Naive thymus-derived CD4-positive, alpha-beta T cell (primary cell): ENCODE measurements around the gene TTC39A. TPM values are rescaled to one million over a fixed set of nuclear protein-coding genes. Genes with fewer than 3 reads are reported as not detected.
"Not testable (repeated sequence)": the region's sequence is repeated elsewhere in the genome, so short reads cannot be mapped to it uniquely, and the experiment has no call there.

Experiments
- ATAC-seq: fragments of 150-1000 bp; cut with Tn5 transposase; 2 replicates; pipeline ENCODE4 v1.10.0; 2021; ENCODE audit warnings: mild to moderate bottlenecking, moderate library complexity
- CTCF ChIA-PET: fragments of 350-600 bp; sonication (Branson Sonifier 250); formaldehyde crosslinking; loops from one replicate; lab custom pipeline; 2021; ENCODE audit warnings: antibody characterized with exemption; lab: Charles Lee
- POLR2A ChIA-PET: fragments of 350-600 bp; sonication (Branson Sonifier 250); formaldehyde crosslinking; loops from one replicate; lab custom pipeline; 2021; ENCODE audit warnings: antibody characterized with exemption, inconsistent platforms; lab: Charles Lee
- DNase-seq, 9 donors: peaks; one replicate each; pipeline versions ENCODE4 v3.0.0 to v3.0.0-alpha.2; 2020 to 2022; ENCODE audit warnings: mixed read lengths in 1 of 9
- H3K27ac ChIP-seq: one replicate; pipeline ENCODE4 v1.7.0; 2013; ENCODE audit warnings: mild to moderate bottlenecking, low read depth, low read length, moderate library complexity
- H3K27me3 ChIP-seq, 2 donors: one replicate each; pipeline ENCODE4 v1.7.0; 2013; ENCODE audit warnings: low read length in 2 of 2, mild to moderate bottlenecking in 2 of 2, moderate library complexity in 2 of 2; ENCODE audit not compliant: control insufficient read depth in 2 of 2, insufficient read depth in 2 of 2
- H3K36me3 ChIP-seq, 3 experiments: 1 replicate in 2 of 3; 2 replicates in 1 of 3; pipeline ENCODE4 v1.7.0; 2013; ENCODE audit warnings: low read length in 3 of 3, mild to moderate bottlenecking in 3 of 3, moderate library complexity in 1 of 3; ENCODE audit not compliant: insufficient read depth in 3 of 3, control insufficient read depth in 2 of 3
- H3K4me1 ChIP-seq, 2 donors: one replicate each; pipeline ENCODE4 v1.7.0; 2013; ENCODE audit warnings: low read length in 2 of 2, mild to moderate bottlenecking in 2 of 2, moderate library complexity in 1 of 2; ENCODE audit not compliant: control insufficient read depth in 2 of 2, insufficient read depth in 2 of 2
- H3K4me3 ChIP-seq: 2 replicates; pipeline ENCODE4 v1.7.0; 2013; ENCODE audit warnings: mild to moderate bottlenecking, low read length
- H3K9me3 ChIP-seq, 3 experiments: 1 replicate in 2 of 3; 2 replicates in 1 of 3; pipeline ENCODE4 v1.7.0; 2013; ENCODE audit warnings: low read length in 3 of 3; ENCODE audit not compliant: control insufficient read depth in 2 of 3
- H3K27ac Mint-ChIP-seq, 9 donors: one replicate each; pipeline ENCODE4 v1.8.0; 2020 to 2022; ENCODE audit warnings: mixed read lengths in 9 of 9, mild to moderate bottlenecking in 8 of 9, moderate library complexity in 5 of 9, inconsistent platforms in 2 of 9
- H3K27me3 Mint-ChIP-seq, 5 donors: one replicate each; pipeline ENCODE4 v1.8.0; 2021 to 2022; ENCODE audit warnings: mixed read lengths in 5 of 5, mild to moderate bottlenecking in 1 of 5
- H3K36me3 Mint-ChIP-seq, 5 donors: one replicate each; pipeline ENCODE4 v1.8.0; 2020 to 2022; ENCODE audit warnings: mixed read lengths in 5 of 5, mild to moderate bottlenecking in 3 of 5, inconsistent platforms in 1 of 5
- H3K4me1 Mint-ChIP-seq, 7 donors: one replicate each; pipeline ENCODE4 v1.8.0; 2020 to 2022; ENCODE audit warnings: mixed read lengths in 7 of 7, mild to moderate bottlenecking in 3 of 7, inconsistent platforms in 1 of 7
- H3K4me3 Mint-ChIP-seq, 10 donors: one replicate each; pipeline ENCODE4 v1.8.0; 2020 to 2022; ENCODE audit warnings: mild to moderate bottlenecking in 10 of 10, mixed read lengths in 10 of 10, moderate library complexity in 6 of 10, inconsistent platforms in 2 of 10
- H3K9me3 Mint-ChIP-seq, 11 donors: one replicate each; pipeline ENCODE4 v1.8.0; 2020 to 2022; ENCODE audit warnings: mixed read lengths in 11 of 11, mild to moderate bottlenecking in 4 of 11, inconsistent platforms in 1 of 11, moderate library complexity in 1 of 11
- intact Hi-C, 2 donors: fragments of 100-400 bp; cut with micrococcal nuclease; formaldehyde crosslinking; loops; one replicate each; pipeline ENCODE4 v1.15.1; 2023
- polyA plus RNA-seq, 2 donors: library from polyadenylated mRNA; unstranded; fragments of 300-500 nt; fragmentation: Illumina TruSeq; gene quantifications; one replicate each; pipeline ENCODE4 v1.2.3, GENCODE V29; 2021
- total RNA-seq, 6 experiments: library from RNA in 5 of 6; stranded (reverse) in 5 of 6; gene quantifications; 1 replicate in 5 of 6; 2 replicates in 1 of 6; pipeline ENCODE4 v1.2.3 and lab custom pipeline; 2021 to 2026

The TTC39A gene
- total and polyA plus RNA-seq, 7 experiments from 2014 or later, result 0.16 TPM; not detected in 6

- no peak for DNase-seq
- POLR2A ChIA-PET, result interaction anchor here (0.6 kb wide), 1 partner anchor 26 kb away, joined by 3 read pairs; no protein-coding TSS in a partner anchor
Measured at GRCh38 chr1:51263147-51263877, 67.0 kb downstream of the TTC39A start.

GRCh38 chr1:51255331-51255730, 75.0 kb downstream of the TTC39A start:
- no peaks in the 10 kb centered on the region for H3K27me3 Mint-ChIP-seq
- ATAC-seq, result no peak
- ChIA-PET POLR2A (no interaction called here), CTCF (interaction anchor here (0.7 kb wide), 1 partner anchor 20 kb away, joined by 3 read pairs; no protein-coding TSS in a partner anchor)
- peaks cover 12 to 74% (median 50%) of the 10 kb centered on the region in 7 donors for H3K4me1 Mint-ChIP-seq
- H3K9me3 ChIP-seq, result no peaks in the 10 kb centered on the region
- H3K36me3 ChIP-seq, result no peaks in the 10 kb centered on the region
- H3K27me3 ChIP-seq, result no peaks in the 10 kb centered on the region
- no peak overlapping the region for H3K27ac ChIP-seq
- no peak for DNase-seq
- H3K4me3 Mint-ChIP-seq, result no peak overlapping the region
- H3K27ac Mint-ChIP-seq, result no peak overlapping the region
- peaks cover 0 to 11% (median 3%) of the 10 kb centered on the region in 5 donors for H3K36me3 Mint-ChIP-seq
- no peak overlapping the region for H3K4me3 ChIP-seq
- intact Hi-C loops, result no loop called here
- H3K4me1 ChIP-seq, result peaks cover 0 to 15% of the 10 kb centered on the region in 2 donors
- H3K9me3 Mint-ChIP-seq, result peaks cover 0 to 2% (median 0%) of the 10 kb centered on the region in 11 donors

More at GRCh38 chr1:51263147-51263877, 67.0 kb downstream of the TTC39A start:
- Histone ChIP-seq H3K4me3 (no peak overlapping the region), H3K36me3 (no peaks in the 10 kb centered on the region), H3K4me1 (peaks cover 0 to 15% of the 10 kb centered on the region in 2 donors), H3K27me3 (no peaks in the 10 kb centered on the region), H3K9me3 (no peaks in the 10 kb centered on the region), H3K27ac (no peak overlapping the region)
- no peak for ATAC-seq
- peak overlapping the region in 1 of 9 donors; percentile 18 for H3K27ac Mint-ChIP-seq
- H3K27me3 Mint-ChIP-seq, result no peaks in the 10 kb centered on the region
- H3K9me3 Mint-ChIP-seq, result no peaks in the 10 kb centered on the region
- peaks cover 0 to 8% (median 0%) of the 10 kb centered on the region in 5 donors for H3K36me3 Mint-ChIP-seq
- intact Hi-C loops, result no loop called here
- H3K4me3 Mint-ChIP-seq, result no peak overlapping the region
- CTCF ChIA-PET, result no interaction called here
- peaks cover 34 to 92% (median 83%) of the 10 kb centered on the region in 7 donors for H3K4me1 Mint-ChIP-seq

- intact Hi-C loops, result no loop called here
- ChIA-PET POLR2A (no interaction called here), CTCF (no interaction called here)
- ATAC-seq (no peak), DNase-seq (no peak)
- H3K27me3 ChIP-seq, result no peaks in the 10 kb centered on the region
- no peaks in the 10 kb centered on the region for H3K36me3 ChIP-seq
- H3K9me3 ChIP-seq, result no peaks in the 10 kb centered on the region
- H3K27ac Mint-ChIP-seq, result no peak overlapping the region
- no peak overlapping the region for H3K27ac ChIP-seq
- no peak overlapping the region for H3K4me3 ChIP-seq
- H3K4me1 ChIP-seq, result peaks cover 0 to 3% of the 10 kb centered on the region in 2 donors
- H3K27me3 Mint-ChIP-seq, result no peaks in the 10 kb centered on the region
- peaks cover 12 to 70% (median 45%) of the 10 kb centered on the region in 7 donors for H3K4me1 Mint-ChIP-seq
- H3K9me3 Mint-ChIP-seq, result peaks cover 0 to 2% (median 0%) of the 10 kb centered on the region in 11 donors
- H3K4me3 Mint-ChIP-seq, result no peak overlapping the region
- peaks cover 0 to 14% (median 3%) of the 10 kb centered on the region in 5 donors for H3K36me3 Mint-ChIP-seq
Measured at GRCh38 chr1:51253691-51254090, 76.7 kb downstream of the TTC39A start.

- Mint-ChIP-seq H3K4me1 (peaks cover 12 to 68% (median 48%) of the 10 kb centered on the region in 7 donors), H3K36me3 (peaks cover 0 to 14% (median 3%) of the 10 kb centered on the region in 5 donors), H3K9me3 (peaks cover 0 to under 1% (median 0%) of the 10 kb centered on the region in 11 donors), H3K4me3 (peak overlapping the region in 3 of 10 donors; percentile 30 to 58 (median 38)), H3K27me3 (no peaks in the 10 kb centered on the region), H3K27ac (no peak overlapping the region)
- H3K4me3 ChIP-seq, result no peak overlapping the region
- ChIA-PET POLR2A (no interaction called here), CTCF (no interaction called here)
- no peaks in the 10 kb centered on the region for H3K36me3 ChIP-seq
- H3K4me1 ChIP-seq, result no peaks in the 10 kb centered on the region
- intact Hi-C loops, result no loop called here
- no peaks in the 10 kb centered on the region for H3K9me3 ChIP-seq
- DNase-seq (no peak), ATAC-seq (no peak)
- H3K27me3 ChIP-seq, result no peaks in the 10 kb centered on the region
- H3K27ac ChIP-seq, result no peak overlapping the region
Measured at GRCh38 chr1:51252366-51252765, 78.0 kb downstream of the TTC39A start.

- H3K27ac ChIP-seq, DNase-seq, H3K27ac Mint-ChIP-seq, H3K9me3 ChIP-seq, ATAC-seq, H3K4me1 ChIP-seq, H3K27me3 ChIP-seq, H3K9me3 Mint-ChIP-seq, H3K27me3 Mint-ChIP-seq, H3K4me3 ChIP-seq, H3K4me3 Mint-ChIP-seq, intact Hi-C loops, CTCF ChIA-PET, POLR2A ChIA-PET, H3K36me3 ChIP-seq: not testable (repeated sequence)
- Mint-ChIP-seq H3K36me3 (peaks cover 0 to 22% (median 3%) of the 10 kb centered on the region in 5 donors), H3K4me1 (peaks cover 23 to 70% (median 58%) of the 10 kb centered on the region in 7 donors)
Measured at GRCh38 chr1:51251165-51251564, 79.2 kb downstream of the TTC39A start.

GRCh38 chr1:51250729-51251128, 79.6 kb downstream of the TTC39A start:
- POLR2A ChIA-PET, ATAC-seq, intact Hi-C loops, H3K27ac ChIP-seq, H3K4me3 ChIP-seq, CTCF ChIA-PET, H3K9me3 Mint-ChIP-seq, H3K36me3 ChIP-seq, H3K27me3 ChIP-seq, DNase-seq, H3K27me3 Mint-ChIP-seq, H3K27ac Mint-ChIP-seq, H3K9me3 ChIP-seq, H3K4me3 Mint-ChIP-seq, H3K4me1 ChIP-seq: not testable (repeated sequence)
- Mint-ChIP-seq H3K36me3 (peaks cover 0 to 22% (median 3%) of the 10 kb centered on the region in 5 donors), H3K4me1 (peaks cover 23 to 70% (median 58%) of the 10 kb centered on the region in 7 donors)
